ENCODE results near the gene NPAS3.

DNA sequence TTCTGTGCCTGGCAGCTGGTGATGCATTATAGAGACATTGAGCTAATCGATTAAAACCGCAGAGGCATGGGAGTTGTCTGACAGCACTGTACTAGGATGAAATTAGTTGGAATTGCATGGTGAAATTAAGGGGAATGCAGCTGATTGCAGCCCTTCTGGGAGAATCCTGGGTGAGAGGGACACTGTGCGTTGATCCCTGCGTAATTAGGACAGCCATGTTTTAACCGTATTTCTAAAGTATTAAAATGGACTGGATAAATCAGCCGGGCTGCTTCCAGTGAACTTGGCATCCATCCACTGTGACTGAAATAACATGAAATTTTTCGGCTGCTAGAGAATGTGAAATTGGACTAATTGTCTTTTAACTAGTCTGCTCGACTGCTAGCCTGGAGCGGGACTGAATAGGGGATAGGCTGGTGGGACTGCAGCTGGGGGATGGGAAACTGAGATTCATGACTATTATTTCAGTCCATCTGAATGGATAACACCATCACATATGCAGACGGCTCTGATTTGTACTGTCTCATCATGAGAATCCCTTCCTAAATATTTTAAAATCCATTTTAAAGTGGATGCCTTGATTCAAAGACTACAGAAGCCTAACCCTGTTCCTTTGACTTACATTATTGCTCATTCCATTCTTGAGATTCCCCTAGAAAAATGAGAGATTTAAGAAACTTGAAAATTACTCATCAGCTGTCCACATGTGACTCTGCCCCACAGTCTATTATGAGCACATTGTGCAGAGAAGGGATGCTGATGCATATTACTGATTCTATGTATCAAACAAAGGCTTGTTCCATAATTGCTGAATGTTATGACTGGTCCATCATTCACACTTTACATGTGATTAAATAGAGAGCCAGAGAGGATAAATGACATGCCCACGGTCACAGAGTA lies 343.9 kb downstream of the NPAS3 start:
- TF ChIP-seq CTCF (conservative IDR thresholded peaks at IDR 0.05; ENCODE audit: low read length): no peak
- no peak for TF ChIP-seq EZH2phosphoT487 (IDR thresholded peaks at IDR 0.05; ENCODE audit: borderline replicate concordance, low read depth, low read length)
